AML-193 (cell line): Measurements from ENCODE around the gene CARM1.
"Not testable (repeated sequence)": the region's sequence is repeated elsewhere in the genome, so short reads cannot be mapped to it uniquely, and the experiment has no call there.

Source experiments
- DNase-seq, 2 experiments: peaks; one replicate each; lab custom pipeline; 2025; lab: John Stamatoyannopoulos, UW

Gene CARM1

DNA sequence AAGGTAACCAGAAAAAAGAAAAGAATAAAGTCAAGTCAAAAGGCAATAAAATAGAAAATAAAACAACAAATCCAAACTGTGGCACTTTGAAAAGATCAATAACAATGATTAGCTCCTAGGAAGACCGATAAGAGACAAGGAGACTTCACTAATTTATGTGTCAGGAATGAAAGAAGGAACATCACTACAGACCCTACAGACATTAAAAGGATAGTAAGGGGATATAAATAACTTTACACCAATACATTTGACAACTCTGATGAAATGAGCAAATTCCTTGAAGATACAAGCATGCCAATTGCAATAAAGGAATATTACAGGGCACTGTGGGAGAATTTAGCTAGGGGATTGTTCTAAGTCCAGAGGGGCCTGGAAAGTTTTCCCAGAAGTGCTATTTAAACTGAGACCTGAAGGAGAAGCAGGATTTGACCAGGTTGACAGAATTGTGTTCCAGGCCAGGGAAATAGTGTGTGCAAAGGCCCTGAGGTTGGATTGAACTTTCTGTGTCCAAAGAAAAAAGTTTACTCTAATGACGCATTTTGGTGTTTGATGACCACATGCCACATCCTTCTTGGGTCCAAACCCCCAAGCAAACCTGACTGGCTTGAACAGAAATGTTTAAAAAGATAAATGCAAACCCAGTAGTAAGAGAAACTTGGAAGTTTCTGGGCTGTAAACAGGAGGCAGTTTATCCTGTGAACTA, 24.7 kb upstream of the CARM1 start:
- no peak for DNase-seq

DNA sequence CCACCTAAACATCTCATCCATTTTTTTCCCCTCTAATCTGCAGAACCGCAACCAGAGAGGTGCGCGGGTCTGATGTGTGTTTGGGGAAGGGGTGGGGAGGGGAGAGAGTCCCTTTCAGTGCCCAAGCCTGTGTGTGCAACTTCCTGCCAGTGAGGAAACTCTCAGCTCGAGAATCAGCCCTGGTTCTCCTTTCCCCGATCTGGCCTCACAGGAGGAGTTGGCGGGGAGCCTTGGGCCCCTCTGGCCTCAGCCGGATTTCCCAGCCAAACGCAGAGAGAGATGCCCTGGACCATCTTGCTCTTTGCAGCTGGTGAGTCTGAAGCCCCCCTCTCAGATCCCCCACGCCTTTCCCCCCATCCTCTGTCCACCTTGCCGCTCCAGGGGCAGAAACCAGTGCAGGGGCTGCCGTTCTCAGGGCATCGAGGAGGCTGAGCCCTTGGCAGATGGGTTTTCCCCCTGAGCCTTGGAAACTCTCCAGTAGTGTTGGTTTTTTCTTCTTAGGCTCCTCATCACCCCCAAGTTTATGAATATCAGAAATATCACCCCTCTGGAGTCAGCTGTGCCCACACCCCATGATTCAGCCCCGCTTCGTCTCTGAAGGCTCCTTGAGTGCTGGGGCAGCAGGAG, 23.0 kb upstream of the CARM1 start, which contains the start of gene C19orf38:
C19orf38 (plus strand) TSS at position 186 of the 627 bp plus-strand sequence; CDS start at position 280, 94 bp downstream.
- peak; percentile 71 to 78 for DNase-seq

DNA sequence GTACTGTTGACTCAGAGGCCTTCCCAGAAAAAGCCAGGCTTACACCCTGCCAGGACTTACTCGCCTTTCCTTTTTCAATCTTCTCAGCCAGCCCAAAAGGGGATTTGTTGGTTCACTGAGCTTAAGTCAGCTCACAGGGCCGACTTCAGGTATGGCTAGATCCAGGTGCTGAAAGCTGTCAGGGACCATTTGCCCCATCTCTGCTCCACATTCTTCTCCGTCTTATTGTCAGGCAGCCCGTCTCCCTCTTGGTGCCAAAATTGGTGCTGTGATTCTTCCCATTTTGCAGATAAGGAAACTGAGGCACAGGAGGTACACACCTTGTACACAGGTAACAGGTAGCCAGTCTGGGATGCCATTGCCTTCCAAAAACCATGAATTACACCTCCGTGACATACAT, 20.7 kb upstream of the CARM1 start:
- no peak for DNase-seq

DNA sequence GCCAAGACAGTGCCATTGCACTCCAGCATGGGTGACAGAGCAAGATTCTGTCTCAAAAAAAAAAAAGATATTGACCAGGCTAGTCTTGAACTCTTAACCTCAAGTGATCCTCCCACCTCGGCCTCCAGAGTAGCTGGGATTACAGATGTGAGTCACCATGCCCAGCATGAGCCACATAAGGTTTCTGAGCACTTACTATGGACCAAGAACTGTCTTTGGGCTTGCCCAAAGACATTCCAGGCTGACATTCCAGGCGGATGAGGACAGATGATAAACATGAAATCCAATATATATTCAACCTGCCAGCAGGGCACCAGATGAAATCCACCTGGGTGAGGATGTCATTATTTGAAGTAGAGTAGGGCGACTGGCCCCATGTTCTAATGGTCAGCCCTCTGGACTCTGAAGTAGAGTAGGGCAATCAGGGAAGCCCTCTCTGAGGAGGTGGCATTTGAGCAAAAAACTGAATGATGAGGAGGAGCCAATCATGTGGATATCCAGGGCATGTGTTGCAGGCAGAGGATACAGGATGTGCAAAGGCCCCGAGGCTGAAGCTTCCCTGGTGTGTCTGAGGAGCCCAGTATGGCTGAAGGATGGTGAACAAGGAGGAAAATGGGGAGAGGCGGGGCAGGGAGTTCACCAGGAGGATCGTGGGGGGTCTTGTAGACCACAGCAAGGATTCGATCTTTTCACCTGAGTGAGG, 19.1 kb upstream of the CARM1 start:
- no peak for DNase-seq

DNA sequence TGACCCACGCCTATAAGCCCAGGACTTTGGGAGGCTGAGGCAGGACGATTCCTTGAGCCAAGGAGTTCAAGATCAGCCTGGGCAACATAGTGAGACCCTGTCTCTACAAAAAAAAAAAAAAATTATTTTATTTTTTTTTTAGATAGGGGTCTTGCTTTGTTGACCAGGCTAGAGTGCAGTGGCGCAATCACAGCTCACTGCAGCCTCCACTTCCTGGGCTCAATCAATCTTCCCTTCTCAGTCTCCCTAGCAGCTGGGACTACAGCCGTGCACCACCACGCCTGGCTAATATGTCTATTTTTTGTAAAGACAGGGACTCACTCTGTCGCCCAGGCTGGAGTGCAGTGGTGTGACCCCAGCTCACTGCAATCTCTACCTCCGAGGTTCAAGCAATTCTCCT, 18.4 kb upstream of the CARM1 start:
- no peak for DNase-seq

DNA sequence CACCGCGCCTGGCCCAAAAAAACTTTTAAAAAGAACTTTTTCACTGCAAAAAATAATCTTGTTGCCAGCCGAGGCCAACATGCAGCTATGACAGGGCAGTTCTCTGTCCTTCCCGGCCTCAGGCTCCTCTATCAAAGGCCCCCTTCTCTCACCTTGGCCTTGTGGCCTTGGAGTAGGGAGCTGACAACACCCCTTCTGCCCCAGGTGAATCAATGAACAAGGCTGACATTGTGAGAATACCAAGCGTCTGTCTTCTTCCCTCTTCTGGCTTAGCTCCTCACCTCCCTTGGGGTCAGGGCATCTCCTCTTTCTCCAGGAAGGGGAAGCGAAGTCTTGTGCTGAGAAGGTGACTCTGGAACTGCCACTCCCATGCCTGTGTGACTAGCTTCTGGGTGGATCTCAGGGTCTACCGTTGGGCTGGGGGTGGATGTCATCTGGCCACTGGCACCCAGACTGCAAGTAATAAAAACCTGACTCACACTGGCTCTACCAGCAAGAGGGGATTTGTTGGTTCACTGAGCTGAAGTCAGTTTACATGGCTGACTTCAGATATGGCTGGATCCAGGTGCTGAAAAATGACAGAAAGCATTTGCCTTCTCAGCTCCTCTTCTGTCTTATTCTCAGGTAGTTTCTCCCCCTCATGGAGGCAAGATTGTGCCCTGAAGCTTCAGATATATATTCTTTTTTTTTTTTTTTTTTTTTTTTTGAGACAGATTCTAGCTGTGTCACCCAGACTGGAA, 16.8 kb upstream of the CARM1 start:
- no peak for DNase-seq

DNA sequence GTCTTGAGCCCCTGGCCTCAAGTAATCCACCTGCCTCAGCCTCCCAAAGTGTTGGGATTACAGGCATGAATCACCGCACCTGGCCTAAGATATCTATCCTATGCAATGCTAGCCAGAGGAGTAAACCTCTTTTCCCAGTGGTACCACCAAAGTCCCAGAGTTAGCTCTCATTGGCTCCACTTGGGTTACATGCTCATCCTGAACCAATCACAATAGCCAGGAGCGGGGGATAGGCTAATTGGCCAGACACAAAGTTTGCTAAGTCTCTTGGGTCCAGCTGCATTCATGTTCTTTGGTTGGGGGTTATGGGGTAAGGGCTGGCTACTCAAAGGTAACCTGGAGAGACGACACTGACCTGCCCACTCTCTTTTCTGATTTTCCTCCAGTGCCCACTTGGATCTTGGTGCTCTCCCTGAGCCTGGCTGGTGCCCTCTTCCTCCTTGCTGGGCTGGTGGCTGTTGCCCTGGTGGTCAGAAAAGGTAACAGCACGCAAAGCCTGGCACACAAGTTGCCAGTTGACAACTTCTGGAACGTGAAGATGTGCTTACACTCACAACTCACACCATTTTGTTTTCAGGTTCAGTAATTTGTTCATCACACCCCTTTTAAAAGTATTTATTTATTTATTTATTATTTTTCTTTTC, 15.4 kb upstream of the CARM1 start:
- peak; percentile 17 to 29 for DNase-seq

DNA sequence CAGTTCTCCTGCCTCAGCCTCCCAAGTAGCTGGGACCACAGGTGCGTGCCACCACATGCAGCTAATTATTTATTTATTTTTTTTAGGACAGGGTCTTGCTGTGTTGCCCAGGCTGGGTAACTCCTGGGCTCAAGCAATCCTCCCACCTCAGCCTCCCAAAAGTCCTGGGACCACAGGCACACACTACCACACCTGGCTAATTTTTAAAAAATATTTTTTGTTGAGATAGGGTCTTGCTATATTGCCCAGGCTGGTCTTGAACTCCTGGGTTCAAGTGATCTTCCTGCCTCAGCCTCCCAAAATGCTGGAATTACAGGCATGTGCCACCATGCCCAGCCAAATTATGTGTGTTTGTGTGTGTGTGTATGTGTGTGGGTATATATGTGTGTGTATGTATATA, 14.5 kb upstream of the CARM1 start:
- not testable (repeated sequence) for DNase-seq

DNA sequence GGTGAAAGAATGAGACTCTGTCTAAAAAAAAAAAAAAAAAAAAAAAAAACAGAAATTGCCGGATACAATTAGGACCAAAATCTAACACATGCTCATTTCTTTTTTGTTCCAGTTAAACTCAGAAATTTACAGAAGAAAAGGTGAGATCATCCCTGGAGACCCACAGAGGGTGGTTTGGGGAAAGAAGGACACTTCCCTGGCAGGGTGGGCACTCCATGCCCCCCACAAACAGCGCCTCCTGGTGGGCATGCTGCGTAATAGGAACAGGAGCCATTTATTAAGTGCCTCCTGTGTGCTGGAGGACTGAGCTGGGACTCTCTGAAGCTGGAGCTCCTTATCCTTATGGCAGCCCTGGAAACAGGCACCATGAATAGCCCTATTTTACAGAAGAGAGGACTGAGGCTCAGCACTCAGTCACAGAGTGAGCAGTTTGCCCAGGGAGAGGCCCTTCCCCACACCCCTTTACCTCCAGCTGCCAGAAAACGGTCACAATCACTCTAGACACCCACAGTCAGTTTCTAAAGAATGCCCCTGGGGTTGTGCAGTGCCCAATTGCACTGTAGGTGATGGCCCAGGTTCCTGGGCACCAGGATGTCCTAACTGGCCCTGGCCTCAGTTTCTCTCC, 13.0 kb upstream of the CARM1 start:
- peak in 1 of 2 experiments; percentile 4 for DNase-seq

DNA sequence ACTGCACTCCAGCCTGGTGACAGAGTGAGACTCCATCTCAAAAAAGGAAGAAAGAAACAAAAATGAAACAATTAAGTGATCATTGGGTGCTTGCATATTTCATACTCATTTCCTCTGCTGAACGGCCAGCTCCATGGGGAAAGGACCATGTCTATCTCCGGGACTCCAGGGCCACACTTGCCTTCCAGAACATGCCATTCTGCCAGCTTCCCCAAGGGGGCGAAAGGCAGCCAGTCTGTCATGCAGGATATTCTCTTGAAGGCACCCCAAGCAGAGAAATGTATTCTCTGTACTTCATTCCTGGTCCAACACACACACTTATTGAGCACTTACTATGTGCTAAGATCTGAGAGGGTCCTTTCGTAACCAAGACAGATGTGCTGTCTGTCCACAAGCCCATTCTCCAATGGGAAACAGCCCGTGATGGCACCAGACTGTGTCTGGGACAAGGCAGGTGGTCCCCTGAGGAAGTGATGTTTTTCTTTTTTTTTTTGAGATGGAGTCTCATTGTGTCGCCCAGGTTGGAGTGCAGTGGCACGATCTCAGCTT, 10.2 kb upstream of the CARM1 start:
- DNase-seq: peak; percentile 27 to 49

DNA sequence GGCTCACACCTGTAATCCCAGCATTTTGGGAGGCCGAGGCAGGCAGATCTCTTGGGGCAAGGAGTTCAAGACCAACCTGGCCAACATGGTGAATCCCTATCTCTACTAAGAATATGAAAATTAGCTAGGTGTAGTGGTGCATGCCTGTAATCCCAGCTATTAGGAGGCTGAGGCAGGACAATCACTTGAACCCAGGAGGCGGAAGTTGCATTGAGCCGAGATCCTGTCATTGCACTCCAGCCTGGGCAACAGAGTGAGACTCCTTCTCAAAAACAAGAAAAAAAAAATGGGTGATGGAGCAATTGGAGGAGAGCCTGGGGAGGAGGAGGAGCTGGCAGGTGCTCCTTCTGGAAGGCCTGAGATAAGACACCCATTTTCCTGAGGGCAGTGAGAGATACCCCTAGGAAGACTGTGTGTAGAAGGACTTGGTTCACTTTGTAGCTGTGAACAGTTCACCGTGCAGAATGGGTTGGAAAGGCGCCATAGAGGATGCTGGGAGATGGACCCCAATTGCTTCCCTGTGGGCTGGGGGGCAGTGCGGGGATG, 8.7 kb upstream of the CARM1 start:
- DNase-seq: no peak

DNA sequence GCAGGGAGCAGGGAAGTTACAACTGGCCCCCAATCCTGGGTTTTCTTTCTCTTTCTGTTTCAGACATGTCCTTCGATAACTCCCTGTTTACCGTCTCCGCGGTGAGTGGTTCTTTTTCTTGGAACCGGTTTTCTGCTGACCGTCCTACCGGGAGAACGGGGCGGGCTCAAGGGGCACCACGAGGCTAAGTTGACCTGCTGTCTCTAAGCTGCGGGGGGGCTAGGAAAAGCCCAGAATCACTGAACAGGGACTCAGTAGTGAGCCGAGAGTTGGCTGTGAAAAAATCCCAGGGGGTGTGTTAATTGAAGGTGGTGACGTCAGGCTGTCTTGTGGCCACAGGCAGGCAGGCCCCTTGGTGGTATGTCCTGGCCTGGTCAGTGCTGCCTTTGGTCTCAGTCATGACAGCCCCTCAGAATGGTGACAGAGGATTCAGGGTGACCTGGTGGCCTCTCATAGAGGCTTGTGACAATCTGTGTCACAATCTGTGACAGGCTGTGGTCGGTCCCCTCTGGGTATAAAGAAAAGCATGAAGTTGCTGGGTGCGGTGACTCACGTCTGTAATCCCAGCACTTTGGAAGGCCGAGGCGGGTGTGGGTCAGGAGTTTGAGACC, 8.1 kb upstream of the CARM1 start:
- no peak for DNase-seq

DNA sequence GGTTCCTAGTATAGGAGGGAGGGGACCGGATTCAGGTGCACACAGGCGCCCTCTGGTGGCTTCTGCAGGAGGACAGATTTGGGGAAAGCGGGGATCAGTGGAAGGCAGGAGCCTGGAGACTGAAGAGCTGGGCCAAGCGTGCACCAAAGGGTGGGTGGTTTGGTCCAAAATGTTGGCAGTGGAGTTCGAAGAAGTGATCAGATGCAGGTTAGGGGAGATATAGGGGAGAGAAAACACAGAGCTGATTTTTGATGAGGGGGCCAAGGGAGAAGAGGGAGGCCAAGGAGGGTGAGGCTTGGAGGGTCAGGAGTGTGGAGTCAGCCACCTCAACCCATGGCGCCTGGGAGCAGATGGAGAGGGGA, 6.8 kb upstream of the CARM1 start:
- DNase-seq: peak; percentile 65 to 70

DNA sequence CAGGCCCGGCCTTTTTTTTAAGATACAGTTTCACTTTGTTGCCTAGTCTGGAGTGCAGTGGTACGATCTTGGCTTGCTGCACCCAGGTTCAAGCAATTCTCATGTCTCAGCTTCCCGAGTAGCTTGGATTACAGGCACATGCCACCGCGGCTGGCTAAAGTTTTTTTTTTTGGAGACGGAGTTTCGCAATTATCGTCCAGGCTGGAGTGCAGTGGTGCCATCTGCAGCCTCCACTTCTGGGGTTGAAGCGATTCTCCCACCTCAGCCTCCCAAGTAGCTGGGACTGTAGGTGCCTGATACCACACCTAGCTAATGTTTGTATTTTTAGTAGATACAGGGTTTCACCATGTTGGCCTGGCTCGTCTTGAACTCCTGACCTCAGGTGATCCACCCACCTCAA, 4.9 kb upstream of the CARM1 start:
- no peak for DNase-seq

DNA sequence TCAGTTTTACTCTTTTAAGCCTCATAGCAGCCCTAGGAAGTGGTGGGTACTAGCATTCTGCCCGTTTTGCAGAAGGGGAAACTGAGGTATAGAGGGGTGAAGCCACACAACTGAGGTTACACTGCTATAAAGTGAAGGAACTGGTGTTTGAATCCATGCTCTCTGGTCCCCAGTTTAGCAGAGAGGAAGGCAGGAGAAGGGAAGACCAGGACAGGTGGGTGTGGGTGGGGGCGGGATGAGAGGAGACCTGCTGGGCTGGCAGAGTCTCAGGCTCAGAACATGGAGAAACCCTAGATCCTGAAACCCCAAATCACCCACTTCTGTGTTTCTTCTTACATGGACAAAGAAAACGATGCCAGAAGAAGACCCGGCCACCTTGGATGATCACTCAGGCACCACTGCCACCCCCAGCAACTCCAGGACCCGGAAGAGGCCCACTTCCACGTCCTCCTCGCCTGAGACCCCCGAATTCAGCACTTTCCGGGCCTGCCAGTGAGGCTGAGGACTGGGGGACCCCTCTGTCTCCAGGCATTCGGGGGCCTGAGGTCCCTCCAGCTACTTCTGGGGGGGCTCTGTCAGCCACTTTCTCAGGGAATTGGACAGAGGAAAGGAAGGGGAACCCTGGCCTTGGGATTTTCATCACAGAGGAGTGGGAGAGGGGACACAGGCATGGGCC, 2.3 kb upstream of the CARM1 start:
- DNase-seq: no peak

DNA sequence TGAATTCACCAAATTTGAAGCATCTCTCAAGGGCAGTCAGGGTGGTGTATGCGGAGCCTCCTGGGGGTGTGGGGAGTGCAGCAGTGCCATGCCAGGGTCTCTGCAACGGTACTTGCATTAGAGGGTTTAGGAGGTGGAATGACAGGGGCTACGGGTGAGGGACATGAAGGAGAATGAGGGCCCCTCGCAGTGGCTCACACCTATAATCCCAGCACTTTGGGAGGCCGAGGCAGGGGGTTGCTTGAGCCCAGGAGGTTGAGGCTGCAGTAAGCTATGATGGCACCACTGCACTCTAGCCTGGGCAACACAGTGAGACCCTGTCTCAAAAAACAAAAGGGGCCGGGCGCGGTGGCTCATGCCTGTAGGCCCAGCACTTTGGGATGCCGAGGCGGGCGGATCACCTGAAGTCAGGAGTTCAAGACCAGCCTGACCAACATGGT, 1.5 kb upstream of the CARM1 start:
- not testable (repeated sequence) for DNase-seq

DNA sequence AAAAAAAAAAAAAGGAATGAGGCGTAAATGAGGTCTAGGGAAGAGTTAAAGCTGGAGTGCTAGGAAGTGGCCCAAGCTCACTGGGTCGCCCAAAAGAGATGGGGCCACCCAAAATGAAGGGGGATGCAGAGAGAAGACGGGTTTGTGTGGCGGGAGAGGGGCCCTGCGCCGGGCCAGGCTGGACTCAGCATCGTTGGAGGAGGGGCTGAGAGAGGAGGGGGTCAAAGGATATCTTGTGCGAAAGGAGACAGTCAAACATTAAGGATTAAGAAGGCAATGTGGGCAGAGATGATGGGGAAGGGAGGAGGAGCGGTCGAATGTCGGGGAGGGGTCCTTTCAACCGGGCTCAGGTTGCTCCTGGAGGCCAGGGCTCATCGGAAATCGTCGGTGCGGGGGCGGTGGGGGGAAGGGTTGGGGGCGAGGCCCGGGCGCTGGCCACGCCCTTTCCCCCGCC, 825 bp upstream of the CARM1 start:
- peak in 1 of 2 experiments; percentile 50 for DNase-seq

DNA sequence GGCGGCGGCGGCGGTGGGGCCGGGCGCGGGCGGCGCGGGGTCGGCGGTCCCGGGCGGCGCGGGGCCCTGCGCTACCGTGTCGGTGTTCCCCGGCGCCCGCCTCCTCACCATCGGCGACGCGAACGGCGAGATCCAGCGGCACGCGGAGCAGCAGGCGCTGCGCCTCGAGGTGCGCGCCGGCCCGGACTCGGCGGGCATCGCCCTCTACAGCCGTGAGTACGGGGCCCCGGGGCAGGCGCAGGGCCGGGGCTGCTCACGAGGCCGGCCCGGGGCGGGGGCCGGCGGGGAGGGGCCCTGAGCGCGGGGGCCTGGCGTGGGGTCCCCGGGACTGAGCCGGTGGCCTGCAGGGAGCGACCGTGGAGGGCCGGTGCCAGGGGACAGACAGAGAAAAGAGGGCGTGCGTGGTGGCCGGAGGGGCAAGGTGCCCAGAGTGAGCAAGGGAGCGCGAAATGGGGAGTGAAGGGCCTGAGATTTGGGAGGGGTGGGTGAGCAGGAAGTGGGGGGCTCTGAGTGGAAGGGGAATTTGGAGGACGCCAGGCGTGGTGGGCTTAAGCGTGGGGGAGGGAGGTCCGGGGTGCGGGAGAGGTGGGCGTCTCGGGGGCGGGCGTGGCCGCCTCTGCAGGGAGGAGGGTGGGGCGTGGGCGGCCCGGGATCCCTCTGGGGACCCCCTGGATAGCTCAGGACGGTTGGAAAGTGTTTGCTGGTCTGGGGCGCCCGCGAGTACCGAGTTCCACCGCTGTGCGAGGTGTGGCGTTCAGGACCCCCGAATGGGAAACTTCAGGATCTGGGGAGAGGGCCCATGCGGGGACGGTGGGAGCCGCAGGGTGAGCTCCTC, 575 bp downstream of the CARM1 start:
- DNase-seq: no peak
